ENCODE results near the gene STRN3. TPM values are rescaled to one million over a fixed set of nuclear protein-coding genes. Genes with fewer than 3 reads are reported as not detected.
"Not testable (repeated sequence)": the region's sequence is repeated elsewhere in the genome, so short reads cannot be mapped to it uniquely, and the experiment has no call there.

The STRN3 gene
- total and polyA plus RNA-seq, 3 experiments from 2014 or later: 4.0 to 20.9 (median 20.0) TPM

DNA sequence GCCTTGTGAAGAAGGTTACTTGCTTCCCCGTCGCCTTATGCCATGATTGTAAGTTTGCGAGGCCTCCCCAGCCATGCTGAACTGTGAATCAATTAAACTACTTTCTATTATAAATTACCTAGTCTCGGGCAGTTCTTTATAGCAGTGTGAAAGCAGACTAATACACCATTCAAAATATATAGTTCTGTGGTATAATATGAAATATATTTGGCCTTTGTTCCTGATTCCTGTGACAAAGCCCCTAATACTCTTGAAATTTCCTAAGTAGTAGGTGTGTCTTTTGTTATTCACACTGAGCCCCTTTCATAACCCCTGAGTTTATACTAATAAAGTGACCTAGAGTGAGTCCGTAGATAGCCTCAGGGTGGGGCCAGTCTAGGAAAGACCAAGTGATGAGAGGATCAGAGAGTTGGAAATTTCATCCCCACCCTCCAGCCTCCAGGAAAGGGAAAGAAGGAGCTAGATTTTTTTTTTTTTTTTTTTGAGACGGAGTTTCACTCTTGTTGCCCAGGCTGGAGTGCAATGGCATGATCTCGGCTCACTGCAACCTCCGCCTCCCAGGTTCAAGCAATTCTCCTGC lies 19.4 kb upstream of the STRN3 start:
- Histone ChIP-seq H3K27me3 (ENCODE audit: insufficient read depth, low read length, poor library complexity, severe bottlenecking) (no peaks in the 10 kb centered on the region), H3K4me1 (ENCODE audit: insufficient read depth, low read length) (no peaks in the 10 kb centered on the region), H3K36me3 (ENCODE audit: insufficient read depth, low read length) (no peaks in the 10 kb centered on the region), H3K27ac (ENCODE audit: low read depth, low read length) (no peak overlapping the region), H3K9me3 (ENCODE audit: low read length) (no peaks in the 10 kb centered on the region), H3K4me3 (ENCODE audit: low read length) (no peak overlapping the region)
- ChIA-PET CTCF (no interaction called here), POLR2A (no interaction called here)
- Mint-ChIP-seq H3K27ac (peak overlapping the region in 1 of 8 donors; percentile 78), H3K9me3 (no peaks in the 10 kb centered on the region), H3K4me3 (no peak overlapping the region), H3K4me1 (peaks cover 4 to 18% (median 8%) of the 10 kb centered on the region in 3 donors), H3K27me3 (no peaks in the 10 kb centered on the region), H3K36me3 (peaks cover 0 to 5% (median 4%) of the 10 kb centered on the region in 3 donors)
- DNase-seq: no peak

DNA sequence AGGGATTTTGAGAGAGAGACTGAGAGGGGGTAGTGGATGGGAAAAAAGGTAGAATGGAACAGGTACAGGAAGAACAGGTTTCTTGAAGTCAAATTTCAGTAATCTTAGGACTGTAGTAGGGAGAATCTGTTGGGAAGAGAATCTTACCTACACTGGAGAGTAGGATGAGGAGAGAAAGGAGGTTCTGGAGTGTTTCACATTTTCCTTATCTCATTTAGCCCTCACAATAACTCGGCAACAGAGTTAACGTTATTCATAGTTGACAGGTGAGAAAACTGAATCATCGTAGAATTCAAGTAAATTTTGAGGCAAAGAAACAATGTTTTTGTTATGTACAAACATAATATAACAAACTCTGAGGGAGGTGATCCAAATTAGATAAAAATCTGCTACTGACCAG lies 17.2 kb upstream of the STRN3 start:
- CTCF ChIA-PET: interaction anchor here (1.2 kb wide), 1 partner anchor 17 kb away, joined by 3 read pairs; the partner anchor contains the start of gene STRN3
- H3K27me3 ChIP-seq (ENCODE audit: insufficient read depth, low read length, poor library complexity, severe bottlenecking): no peaks in the 10 kb centered on the region
- no peaks in the 10 kb centered on the region for H3K9me3 Mint-ChIP-seq
- no peak overlapping the region for H3K4me3 ChIP-seq (ENCODE audit: low read length)
- peaks cover 0 to 4% (median 3%) of the 10 kb centered on the region in 3 donors for H3K36me3 Mint-ChIP-seq
- H3K27ac Mint-ChIP-seq: peak overlapping the region in 1 of 8 donors; percentile 11
- DNase-seq: no peak
- no peaks in the 10 kb centered on the region for H3K9me3 ChIP-seq (ENCODE audit: low read length)
- peaks cover 4 to 17% (median 8%) of the 10 kb centered on the region in 3 donors for H3K4me1 Mint-ChIP-seq
- no peak overlapping the region for H3K4me3 Mint-ChIP-seq
- no peak overlapping the region for H3K27ac ChIP-seq (ENCODE audit: low read depth, low read length)
- POLR2A ChIA-PET: interaction anchor here (0.9 kb wide), 1 partner anchor 17 kb away, joined by 3 read pairs; the partner anchor contains the start of gene STRN3
- no peaks in the 10 kb centered on the region for H3K4me1 ChIP-seq (ENCODE audit: insufficient read depth, low read length)
- H3K36me3 ChIP-seq (ENCODE audit: insufficient read depth, low read length): no peaks in the 10 kb centered on the region
- no peaks in the 10 kb centered on the region for H3K27me3 Mint-ChIP-seq

DNA sequence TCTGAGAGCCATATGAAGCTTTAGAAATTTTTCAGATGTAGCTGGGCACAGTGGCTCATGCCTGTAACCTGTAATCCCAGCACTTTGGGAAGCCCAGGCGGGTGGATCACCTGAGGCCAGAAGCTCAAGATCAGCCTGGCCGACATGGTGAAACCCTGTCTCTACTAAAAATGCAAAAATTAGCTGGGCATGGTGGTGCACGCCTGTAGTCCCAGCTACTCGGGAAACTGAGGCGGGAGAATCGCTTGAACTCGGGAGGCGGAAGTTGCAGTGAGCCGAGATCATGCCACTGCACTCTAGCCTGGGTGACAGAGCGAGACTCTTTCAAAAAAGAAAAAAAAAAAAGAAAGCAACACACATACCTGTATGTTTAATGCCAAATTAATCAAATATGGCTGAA lies 16.7 kb upstream of the STRN3 start:
- H3K36me3 Mint-ChIP-seq; H3K27ac ChIP-seq (ENCODE audit: low read depth, low read length); H3K4me1 ChIP-seq (ENCODE audit: insufficient read depth, low read length); H3K4me3 ChIP-seq (ENCODE audit: low read length); H3K27me3 Mint-ChIP-seq; DNase-seq; CTCF ChIA-PET; H3K9me3 ChIP-seq (ENCODE audit: low read length); H3K36me3 ChIP-seq (ENCODE audit: insufficient read depth, low read length); H3K4me3 Mint-ChIP-seq; H3K27me3 ChIP-seq (ENCODE audit: insufficient read depth, low read length, poor library complexity, severe bottlenecking); H3K9me3 Mint-ChIP-seq: not testable (repeated sequence)
- H3K4me1 Mint-ChIP-seq: peaks cover 4 to 17% (median 8%) of the 10 kb centered on the region in 3 donors
- POLR2A ChIA-PET: interaction anchor here (0.6 to 0.9 kb wide), 2 partner anchors 16 to 470 kb away, joined by 3 read pairs; partner anchors contain the start of gene STRN3
- H3K27ac Mint-ChIP-seq: peak overlapping the region in 2 of 8 donors; percentile 11 to 84

DNA sequence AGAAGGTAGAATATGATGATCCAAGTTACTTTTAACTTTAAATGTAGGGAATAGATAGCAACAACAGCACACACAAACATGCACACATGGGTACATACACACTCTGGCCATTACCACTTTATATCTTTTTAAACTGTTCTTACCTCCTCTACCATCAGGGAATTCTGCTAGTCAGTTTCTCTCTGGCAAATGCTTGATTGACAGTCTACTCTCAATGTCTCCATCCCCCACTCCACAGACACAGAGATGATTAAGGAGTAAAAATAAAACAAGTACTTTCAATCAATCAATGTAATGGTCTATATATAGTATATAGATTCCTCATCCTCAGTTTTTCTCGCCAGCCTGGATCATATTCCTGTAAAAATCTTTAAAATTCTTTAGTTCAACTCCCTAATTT lies 16.1 kb upstream of the STRN3 start:
- Histone ChIP-seq H3K36me3 (ENCODE audit: insufficient read depth, low read length) (no peaks in the 10 kb centered on the region), H3K4me3 (ENCODE audit: low read length) (no peak overlapping the region), H3K27me3 (ENCODE audit: insufficient read depth, low read length, poor library complexity, severe bottlenecking) (no peaks in the 10 kb centered on the region), H3K9me3 (ENCODE audit: low read length) (no peaks in the 10 kb centered on the region), H3K27ac (ENCODE audit: low read depth, low read length) (no peak overlapping the region), H3K4me1 (ENCODE audit: insufficient read depth, low read length) (no peaks in the 10 kb centered on the region)
- Mint-ChIP-seq H3K27me3 (no peaks in the 10 kb centered on the region), H3K9me3 (no peaks in the 10 kb centered on the region), H3K4me1 (peaks cover 4 to 17% (median 8%) of the 10 kb centered on the region in 3 donors), H3K4me3 (no peak overlapping the region), H3K27ac (no peak overlapping the region), H3K36me3 (peaks cover 1 to 11% (median 10%) of the 10 kb centered on the region in 3 donors)
- no peak for DNase-seq
- ChIA-PET CTCF (no interaction called here), POLR2A (interaction anchor here (0.6 kb wide), 1 partner anchor 469 kb away, joined by 3 read pairs; no protein-coding TSS in a partner anchor)

DNA sequence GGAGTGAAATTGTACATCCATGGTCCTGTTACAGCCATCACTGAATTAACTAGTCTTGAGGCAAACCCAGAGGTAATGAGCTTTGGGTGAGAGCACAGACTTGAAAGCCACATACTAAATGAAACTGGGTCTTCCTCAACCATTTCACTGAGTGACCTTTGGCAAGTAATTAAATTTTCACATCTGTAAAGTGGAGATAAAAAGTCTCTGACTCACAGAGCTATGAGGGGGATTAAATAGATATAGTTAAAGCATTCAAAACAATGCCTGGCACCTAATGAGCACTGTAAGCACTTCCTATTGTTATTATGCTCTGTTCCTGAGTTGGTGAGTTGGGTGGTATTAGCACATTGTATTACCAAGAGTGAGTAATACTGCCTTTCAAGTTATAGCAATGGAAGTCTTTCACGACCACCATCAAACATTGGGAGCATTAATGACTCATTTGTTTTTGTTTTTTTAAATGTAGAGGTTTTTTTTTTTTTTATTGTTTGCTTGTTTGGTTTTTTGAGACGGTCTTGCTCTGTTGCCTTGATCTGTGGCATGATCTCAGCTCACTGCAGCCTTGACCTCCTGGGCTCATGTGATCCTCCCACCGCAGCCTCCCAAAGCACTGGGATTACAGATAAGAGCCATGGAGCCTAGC lies 12.5 kb upstream of the STRN3 start:
- Mint-ChIP-seq H3K27ac (no peak overlapping the region), H3K4me1 (peaks cover 0 to 3% (median 0%) of the 10 kb centered on the region in 3 donors), H3K27me3 (no peaks in the 10 kb centered on the region), H3K9me3 (no peaks in the 10 kb centered on the region), H3K36me3 (peaks cover 6 to 16% (median 10%) of the 10 kb centered on the region in 3 donors), H3K4me3 (no peak overlapping the region)
- CTCF ChIA-PET: interaction anchor here (0.6 to 1.5 kb wide), 5 partner anchors 11 to 82 kb away, joined by 3 to 4 read pairs (median 3); no protein-coding TSS in a partner anchor
- no peaks in the 10 kb centered on the region for H3K27me3 ChIP-seq (ENCODE audit: insufficient read depth, low read length, poor library complexity, severe bottlenecking)
- no peak overlapping the region for H3K4me3 ChIP-seq (ENCODE audit: low read length)
- no peaks in the 10 kb centered on the region for H3K9me3 ChIP-seq (ENCODE audit: low read length)
- DNase-seq: no peak
- H3K36me3 ChIP-seq (ENCODE audit: insufficient read depth, low read length): no peaks in the 10 kb centered on the region
- H3K4me1 ChIP-seq (ENCODE audit: insufficient read depth, low read length): no peaks in the 10 kb centered on the region
- peak overlapping the region; percentile 11 for H3K27ac ChIP-seq (ENCODE audit: low read depth, low read length)
- POLR2A ChIA-PET: no interaction called here

DNA sequence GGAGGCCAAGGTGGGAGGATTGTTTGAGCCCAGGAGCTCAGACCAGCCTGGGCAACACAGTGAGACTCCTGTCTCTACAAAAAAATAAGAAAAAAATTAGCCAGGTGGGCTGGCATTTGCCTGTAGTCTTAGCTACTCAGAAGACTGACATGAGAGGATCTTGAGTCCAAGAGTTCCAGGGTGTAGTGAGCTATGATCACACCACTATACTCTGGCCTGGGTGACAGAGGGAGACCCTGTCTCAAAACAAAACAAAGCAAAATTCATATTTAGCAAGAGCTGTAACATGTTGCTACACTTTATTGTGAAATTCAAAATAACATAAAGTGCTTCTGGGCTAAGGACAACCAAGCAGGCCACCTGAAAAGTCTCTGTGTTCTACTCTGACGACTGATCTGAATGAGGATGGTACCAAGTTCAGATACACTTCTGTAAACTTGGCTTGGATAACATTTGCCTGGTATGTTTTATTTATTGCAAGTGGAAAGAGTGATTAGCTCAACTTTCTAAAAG lies 11.6 kb upstream of the STRN3 start:
- Mint-ChIP-seq H3K27me3 (no peaks in the 10 kb centered on the region), H3K27ac (no peak overlapping the region), H3K4me1 (peaks cover 0 to 5% (median 2%) of the 10 kb centered on the region in 3 donors), H3K9me3 (no peaks in the 10 kb centered on the region), H3K36me3 (peaks cover 6 to 18% (median 10%) of the 10 kb centered on the region in 3 donors), H3K4me3 (no peak overlapping the region)
- ChIA-PET POLR2A (no interaction called here), CTCF (interaction anchor here (0.9 kb wide), 1 partner anchor 58 kb away, joined by 3 read pairs; no protein-coding TSS in a partner anchor)
- no peaks in the 10 kb centered on the region for H3K27me3 ChIP-seq (ENCODE audit: insufficient read depth, low read length, poor library complexity, severe bottlenecking)
- H3K4me1 ChIP-seq (ENCODE audit: insufficient read depth, low read length): no peaks in the 10 kb centered on the region
- H3K4me3 ChIP-seq (ENCODE audit: low read length): no peak overlapping the region
- DNase-seq: no peak
- H3K9me3 ChIP-seq (ENCODE audit: low read length): no peaks in the 10 kb centered on the region
- peak overlapping the region; percentile 11 for H3K27ac ChIP-seq (ENCODE audit: low read depth, low read length)
- no peaks in the 10 kb centered on the region for H3K36me3 ChIP-seq (ENCODE audit: insufficient read depth, low read length)

DNA sequence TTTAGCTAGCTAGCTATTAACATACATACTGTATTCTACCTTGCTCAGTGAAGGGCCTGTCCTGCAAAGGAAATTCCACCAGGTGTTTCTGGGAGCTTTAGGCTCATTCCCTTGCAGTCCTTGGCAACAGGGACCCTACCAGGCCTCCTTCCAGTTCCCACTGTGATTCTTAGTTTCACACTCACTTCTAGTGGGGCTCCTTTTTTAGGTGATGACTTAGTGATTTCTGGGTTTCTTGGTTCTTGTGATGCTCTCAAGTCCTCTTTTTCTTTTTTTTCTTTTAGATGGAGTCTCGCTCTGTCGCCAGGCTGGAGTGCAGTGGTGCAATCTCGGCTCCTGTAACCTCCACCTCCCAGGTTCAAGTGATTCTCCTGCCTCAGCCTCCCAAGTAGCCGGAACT lies 10.4 kb upstream of the STRN3 start:
- H3K9me3 ChIP-seq (ENCODE audit: low read length): no peaks in the 10 kb centered on the region
- ChIA-PET CTCF (no interaction called here), POLR2A (no interaction called here)
- no peak overlapping the region for H3K27ac Mint-ChIP-seq
- H3K4me3 Mint-ChIP-seq: no peak overlapping the region
- H3K27me3 ChIP-seq (ENCODE audit: insufficient read depth, low read length, poor library complexity, severe bottlenecking): no peaks in the 10 kb centered on the region
- H3K36me3 Mint-ChIP-seq: peaks cover 6 to 18% (median 10%) of the 10 kb centered on the region in 3 donors
- no peak overlapping the region for H3K27ac ChIP-seq (ENCODE audit: low read depth, low read length)
- DNase-seq: no peak
- no peaks in the 10 kb centered on the region for H3K27me3 Mint-ChIP-seq
- no peaks in the 10 kb centered on the region for H3K4me1 ChIP-seq (ENCODE audit: insufficient read depth, low read length)
- no peak overlapping the region for H3K4me3 ChIP-seq (ENCODE audit: low read length)
- no peaks in the 10 kb centered on the region for H3K9me3 Mint-ChIP-seq
- H3K36me3 ChIP-seq (ENCODE audit: insufficient read depth, low read length): no peaks in the 10 kb centered on the region
- peaks cover 3 to 12% (median 6%) of the 10 kb centered on the region in 3 donors for H3K4me1 Mint-ChIP-seq

DNA sequence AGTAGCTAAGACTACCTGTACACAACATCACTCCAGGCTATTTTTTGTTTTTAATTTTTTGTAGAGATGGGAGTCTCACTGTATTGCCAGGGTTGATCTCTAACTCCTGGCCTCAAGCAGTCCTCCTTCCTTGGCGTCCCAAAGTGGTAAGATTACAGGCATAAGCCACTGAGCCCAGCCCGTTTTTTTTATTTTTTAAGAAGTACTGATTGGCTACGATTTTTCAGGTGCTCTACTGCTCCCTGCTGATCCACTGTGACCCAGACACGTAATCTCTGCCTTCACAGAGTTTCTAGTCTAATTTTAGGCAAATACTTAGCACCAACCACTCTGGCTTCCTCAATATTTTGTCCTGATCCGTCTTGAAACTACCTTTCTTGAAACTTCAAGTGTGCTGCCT lies 4.3 kb upstream of the STRN3 start:
- H3K4me1 ChIP-seq (ENCODE audit: insufficient read depth, low read length): peaks cover 5% of the 10 kb centered on the region
- Mint-ChIP-seq H3K4me1 (peaks cover 22 to 43% (median 27%) of the 10 kb centered on the region in 3 donors), H3K4me3 (peak overlapping the region in 1 of 7 donors; percentile 13), H3K27ac (peak overlapping the region in 3 of 8 donors; percentile 15 to 69 (median 27)), H3K9me3 (no peaks in the 10 kb centered on the region), H3K36me3 (peaks cover 0 to 10% (median 0%) of the 10 kb centered on the region in 3 donors), H3K27me3 (no peaks in the 10 kb centered on the region)
- CTCF ChIA-PET: no interaction called here
- no peaks in the 10 kb centered on the region for H3K36me3 ChIP-seq (ENCODE audit: insufficient read depth, low read length)
- no peak overlapping the region for H3K4me3 ChIP-seq (ENCODE audit: low read length)
- DNase-seq: no peak
- H3K27me3 ChIP-seq (ENCODE audit: insufficient read depth, low read length, poor library complexity, severe bottlenecking): no peaks in the 10 kb centered on the region
- POLR2A ChIA-PET: no interaction called here
- H3K27ac ChIP-seq (ENCODE audit: low read depth, low read length): no peak overlapping the region
- no peaks in the 10 kb centered on the region for H3K9me3 ChIP-seq (ENCODE audit: low read length)

Data from CD8-positive, alpha-beta memory T cell (primary cell).